SK-N-SH treated with all-trans-retinoic acid at 6 μM for 48 hours (cell line): ENCODE data around the gene RBM17.

Source experiments
- BACH2 ChIP-seq: fragments of 250-450 bp; sonication (Bioruptor Pico); IDR thresholded peaks from 2 replicates; pipeline ENCODE4 v1.9.0; 2021; ENCODE audit warnings: mild to moderate bottlenecking, borderline replicate concordance
- GLIS3 ChIP-seq: fragments of 250-450 bp; sonication (Bioruptor Pico); IDR thresholded peaks from 2 replicates; pipeline ENCODE4 v1.5.0; 2020; ENCODE audit warnings: mild to moderate bottlenecking, moderate library complexity
- ISL1 ChIP-seq: fragments of 250-450 bp; sonication (Bioruptor Pico); IDR thresholded peaks from 2 replicates; pipeline ENCODE4 v2.1.2; 2022; ENCODE audit warnings: mild to moderate bottlenecking, moderate library complexity
- PATZ1 ChIP-seq: fragments of 250-450 bp; sonication (Bioruptor Pico); IDR thresholded peaks from 2 replicates; pipeline ENCODE4 v1.8.0; 2020; ENCODE audit warnings: mild to moderate bottlenecking, moderate library complexity, borderline replicate concordance
- ZC3H10 ChIP-seq: fragments of 250-450 bp; sonication (Bioruptor Pico); IDR thresholded peaks from 2 replicates; pipeline ENCODE4 v1.5.1; 2021; ENCODE audit warnings: mild to moderate bottlenecking, moderate library complexity
- ZFP3 ChIP-seq: fragments of 250-450 bp; sonication (Bioruptor Pico); IDR thresholded peaks from 2 replicates; pipeline ENCODE4 v1.5.0; 2020; ENCODE audit warnings: mild to moderate bottlenecking, moderate library complexity
- ZNF565 ChIP-seq: fragments of 450-650 bp; formaldehyde crosslinking; conservative IDR thresholded peaks from 2 replicates; pipeline ENCODE4 v1.5.0; 2020; ENCODE audit warnings: low read depth, mild to moderate bottlenecking, moderate library complexity
- ZNF70 ChIP-seq: fragments of 450-650 bp; formaldehyde crosslinking; IDR thresholded peaks from 2 replicates; pipeline ENCODE4 v1.5.0; 2020; ENCODE audit warnings: mild to moderate bottlenecking, moderate library complexity
- TF ChIP-seq, protein P1 (sequence below): fragments of 250-450 bp; sonication (Bioruptor Pico); IDR thresholded peaks from 2 replicates; pipeline ENCODE4 v1.8.0; 2021; ENCODE audit warnings: low read depth, mild to moderate bottlenecking, moderate library complexity, borderline replicate concordance

DNA sequence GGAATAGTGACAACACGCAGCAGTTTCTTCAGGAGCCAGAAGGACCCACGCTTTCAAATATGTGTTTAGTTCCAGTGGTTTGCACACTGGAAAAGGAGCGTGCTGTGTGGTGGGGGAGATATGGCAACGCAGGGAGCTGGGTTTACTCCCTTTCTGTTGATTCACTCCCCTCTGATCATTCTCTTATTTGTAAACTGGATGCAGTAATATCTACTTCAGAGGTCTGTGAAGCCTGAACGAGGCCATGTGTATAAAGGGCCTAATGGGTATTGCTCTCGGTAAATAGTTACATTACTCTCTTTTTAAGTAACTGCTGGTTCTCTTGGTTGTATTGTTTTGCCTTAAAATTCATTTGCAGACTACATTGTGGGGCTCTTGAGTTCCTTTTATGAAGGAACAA, 19.2 kb downstream of the RBM17 start:
- no peak for TF ChIP-seq GLIS3 (CRISPR knock-in tag)
- TF ChIP-seq ISL1: no peak
- TF ChIP-seq ZNF70: no peak
- no peak for TF ChIP-seq ZC3H10
- no peak for TF ChIP-seq BACH2 (CRISPR knock-in tag)
- TF ChIP-seq, protein P1, sequence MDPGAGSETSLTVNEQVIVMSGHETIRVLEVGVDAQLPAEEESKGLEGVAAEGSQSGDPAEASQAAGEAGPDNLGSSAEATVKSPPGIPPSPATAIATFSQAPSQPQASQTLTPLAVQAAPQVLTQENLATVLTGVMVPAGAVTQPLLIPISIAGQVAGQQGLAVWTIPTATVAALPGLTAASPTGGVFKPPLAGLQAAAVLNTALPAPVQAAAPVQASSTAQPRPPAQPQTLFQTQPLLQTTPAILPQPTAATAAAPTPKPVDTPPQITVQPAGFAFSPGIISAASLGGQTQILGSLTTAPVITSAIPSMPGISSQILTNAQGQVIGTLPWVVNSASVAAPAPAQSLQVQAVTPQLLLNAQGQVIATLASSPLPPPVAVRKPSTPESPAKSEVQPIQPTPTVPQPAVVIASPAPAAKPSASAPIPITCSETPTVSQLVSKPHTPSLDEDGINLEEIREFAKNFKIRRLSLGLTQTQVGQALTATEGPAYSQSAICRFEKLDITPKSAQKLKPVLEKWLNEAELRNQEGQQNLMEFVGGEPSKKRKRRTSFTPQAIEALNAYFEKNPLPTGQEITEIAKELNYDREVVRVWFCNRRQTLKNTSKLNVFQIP (CRISPR knock-in tag): no peak
- no peak for TF ChIP-seq ZFP3
- no peak for TF ChIP-seq ZNF565 (CRISPR knock-in tag)
- TF ChIP-seq PATZ1 (CRISPR knock-in tag): no peak
